Liver (tissue), 9 donors: ENCODE measurements around the gene FRMD5. TPM values are rescaled to one million over a fixed set of nuclear protein-coding genes. Genes with fewer than 3 reads are reported as not detected.

Experiments used
- DNase-seq: peaks from one replicate; pipeline ENCODE4 v3.0.0-alpha.2; 2017; ENCODE audit warnings: low spot score
- H3K27ac ChIP-seq, 2 donors: one replicate each; pipeline ENCODE4 v1.7.0; 2013; ENCODE audit warnings: inconsistent platforms in 2 of 2, low read length in 2 of 2, control low read depth in 1 of 2, low read depth in 1 of 2, mild to moderate bottlenecking in 1 of 2
- H3K27me3 ChIP-seq, 4 donors: one replicate each; pipeline versions ENCODE4 v1.6.1 to v1.7.0; 2013; ENCODE audit warnings: low read length in 3 of 4, inconsistent platforms in 1 of 4, mild to moderate bottlenecking in 1 of 4, moderate library complexity in 1 of 4; ENCODE audit not compliant: control insufficient read depth in 4 of 4, insufficient read depth in 4 of 4
- H3K36me3 ChIP-seq, 4 donors: one replicate each; pipeline versions ENCODE4 v1.6.1 to v1.7.0; 2013; ENCODE audit warnings: low read length in 3 of 4, mild to moderate bottlenecking in 3 of 4, low read depth in 1 of 4, moderate library complexity in 1 of 4; ENCODE audit not compliant: control insufficient read depth in 4 of 4, insufficient read depth in 3 of 4
- H3K4me1 ChIP-seq, 4 donors: one replicate each; pipeline versions ENCODE4 v1.6.1 to v1.7.0; 2013; ENCODE audit warnings: low read length in 3 of 4, mild to moderate bottlenecking in 3 of 4, moderate library complexity in 1 of 4; ENCODE audit not compliant: control insufficient read depth in 4 of 4, insufficient read depth in 4 of 4
- H3K4me3 ChIP-seq, 3 donors: one replicate each; pipeline versions ENCODE4 v1.6.1 to v1.7.0; 2013; ENCODE audit warnings: low read length in 3 of 3, control low read depth in 1 of 3, low read depth in 1 of 3, mild to moderate bottlenecking in 1 of 3
- H3K9ac ChIP-seq, 2 donors: one replicate each; pipeline ENCODE4 v1.7.0; 2013; ENCODE audit warnings: low read length in 2 of 2, mild to moderate bottlenecking in 2 of 2, moderate library complexity in 2 of 2, control low read depth in 1 of 2, low read depth in 1 of 2
- H3K9me3 ChIP-seq, 4 donors: one replicate each; pipeline versions ENCODE4 v1.6.1 to v1.7.0; 2013; ENCODE audit warnings: low read length in 3 of 4; ENCODE audit not compliant: control insufficient read depth in 4 of 4
- ATF3 ChIP-seq: IDR thresholded peaks from 2 replicates; pipeline ENCODE4 v1.6.1; 2016; ENCODE audit warnings: antibody characterized with exemption
- CTCF ChIP-seq: fragments of 150-350 bp; IDR thresholded peaks from 2 replicates; pipeline ENCODE4 v1.5.1; 2017; ENCODE audit warnings: improper control_type of control experiment, low read depth, low read length; ENCODE audit not compliant: missing input control
- EGR1 ChIP-seq, 2 donors: IDR thresholded peaks; 2 replicates each; pipeline ENCODE4 v1.6.1; 2016 to 2018; ENCODE audit warnings: antibody characterized with exemption in 2 of 2, low read depth in 2 of 2
- FOXA1 ChIP-seq: IDR thresholded peaks from 2 replicates; pipeline ENCODE4 v1.6.1; 2016; ENCODE audit warnings: antibody characterized with exemption
- FOXA2 ChIP-seq: IDR thresholded peaks from 2 replicates; pipeline ENCODE4 v1.6.1; 2016; ENCODE audit warnings: antibody characterized with exemption
- GABPA ChIP-seq, 2 donors: IDR thresholded peaks in 1 of 2; conservative IDR thresholded peaks in 1 of 2; 2 replicates each; pipeline ENCODE4 v1.6.1; 2016; ENCODE audit warnings: antibody characterized with exemption in 2 of 2, mild to moderate bottlenecking in 1 of 2, moderate library complexity in 1 of 2
- HNF4A ChIP-seq, 2 donors: conservative IDR thresholded peaks; 2 replicates each; pipeline ENCODE4 v1.6.1; 2016; ENCODE audit warnings: antibody characterized with exemption in 2 of 2, mild to moderate bottlenecking in 2 of 2
- HNF4G ChIP-seq: IDR thresholded peaks from 2 replicates; pipeline ENCODE4 v1.6.1; 2016; ENCODE audit warnings: antibody characterized with exemption
- JUND ChIP-seq, 2 donors: IDR thresholded peaks; 2 replicates each; pipeline ENCODE4 v1.6.1; 2016; ENCODE audit warnings: antibody characterized with exemption in 2 of 2
- MAX ChIP-seq: IDR thresholded peaks from 2 replicates; pipeline ENCODE4 v1.6.1; 2016; ENCODE audit warnings: antibody characterized with exemption
- NR2F2 ChIP-seq: IDR thresholded peaks from 2 replicates; pipeline ENCODE4 v1.6.1; 2016; ENCODE audit warnings: antibody characterized with exemption
- RAD21 ChIP-seq, 2 donors: IDR thresholded peaks; 2 replicates each; pipeline ENCODE4 v1.6.1; 2016; ENCODE audit warnings: antibody characterized with exemption in 2 of 2, mild to moderate bottlenecking in 2 of 2
- REST ChIP-seq: IDR thresholded peaks from 2 replicates; pipeline ENCODE4 v1.6.1; 2016; ENCODE audit warnings: antibody characterized with exemption, mild to moderate bottlenecking
- RXRA ChIP-seq, 2 donors: IDR thresholded peaks; 2 replicates each; pipeline ENCODE4 v1.6.1; 2017 to 2018; ENCODE audit warnings: antibody characterized with exemption in 2 of 2, mild to moderate bottlenecking in 1 of 2
- SP1 ChIP-seq: IDR thresholded peaks from 2 replicates; pipeline ENCODE4 v1.6.1; 2018; ENCODE audit warnings: antibody characterized with exemption, mild to moderate bottlenecking
- TAF1 ChIP-seq: conservative IDR thresholded peaks from 2 replicates; pipeline ENCODE4 v1.6.1; 2016; ENCODE audit warnings: antibody characterized with exemption, mild to moderate bottlenecking
- YY1 ChIP-seq: IDR thresholded peaks from 2 replicates; pipeline ENCODE4 v1.6.1; 2016; ENCODE audit warnings: antibody characterized with exemption, mild to moderate bottlenecking
- ZBTB33 ChIP-seq: IDR thresholded peaks from 2 replicates; pipeline ENCODE4 v1.6.1; 2016; ENCODE audit warnings: antibody characterized with exemption
- WGBS: extraction: QIAGEN DNeasy Blood & Tissue Kit; methylation state at CpG from one replicate; pipeline ENCODE4 v1.1.7; 2013; 5-methylcytosine and 5-hydroxymethylcytosine counted together
- polyA plus RNA-seq, 2 donors: library from polyadenylated mRNA; stranded (reverse) in 1 of 2; unstranded in 1 of 2; fragments of 200-250 nt in 1 of 2; fragments of >200 nt in 1 of 2; fragmentation: Nextera tagmentation in 1 of 2; extraction: Ambion mirVana in 1 of 2; gene quantifications; one replicate each; pipeline versions ENCODE4 v1.2.1 to v1.2.3, GENCODE V29; 2013 to 2015
- total RNA-seq, 2 donors: library from RNA; depleted of rRNA; stranded (reverse); fragments of >200 nt; gene quantifications; one replicate each; pipeline ENCODE4 v1.2.3, GENCODE V29; 2014
- donor health status: healthy.
- donor health status: healthy.
- donor health status: healthy.
- donor health status: healthy.
- donor health status: healthy.

FRMD5 gene
- total and polyA plus RNA-seq, 4 donors, result 0.01 to 0.25 TPM; not detected in 2

GRCh38 chr15:44216958-44217357, 21.9 kb upstream of the FRMD5 start:
- Histone ChIP-seq H3K36me3 (no peaks in the 10 kb centered on the region), H3K27ac (no peak overlapping the region), H3K9ac (no peak overlapping the region), H3K4me3 (no peak overlapping the region), H3K4me1 (no peaks in the 10 kb centered on the region), H3K9me3 (no peaks in the 10 kb centered on the region), H3K27me3 (peaks cover 0 to 3% (median under 1%) of the 10 kb centered on the region in 4 donors)
- 57% methylated on average over 1 of the region's 1 CpG for WGBS
- DNase-seq, result no peak
- TF ChIP-seq ZBTB33 (no peak), NR2F2 (no peak), RAD21 (IDR thresholded peaks at IDR 0.05) (no peak), HNF4G (no peak), SP1 (no peak), JUND (IDR thresholded peaks at IDR 0.05) (no peak)

- Histone ChIP-seq H3K27me3 (peaks cover 0 to 5% (median 2%) of the 10 kb centered on the region in 4 donors), H3K9ac (no peak overlapping the region), H3K9me3 (no peaks in the 10 kb centered on the region), H3K27ac (no peak overlapping the region), H3K4me3 (no peak overlapping the region), H3K36me3 (no peaks in the 10 kb centered on the region), H3K4me1 (no peaks in the 10 kb centered on the region)
- no peak for DNase-seq
- 73% methylated on average over 3 of the region's 3 CpGs for WGBS
- TF ChIP-seq GABPA (IDR thresholded peaks at IDR 0.05 in 1 of 2, conservative IDR thresholded peaks at IDR 0.05 in 1 of 2) (no peak), RXRA (IDR thresholded peaks at IDR 0.05) (no peak), JUND (IDR thresholded peaks at IDR 0.05) (no peak), FOXA1 (no peak), HNF4G (no peak), EGR1 (IDR thresholded peaks at IDR 0.05; ENCODE audit: low read depth in 2 of 2) (no peak), HNF4A (conservative IDR thresholded peaks at IDR 0.05) (no peak), MAX (no peak), YY1 (no peak), ZBTB33 (no peak), REST (no peak), ATF3 (no peak), TAF1 (no peak), NR2F2 (no peak), FOXA2 (no peak), CTCF (no peak), RAD21 (IDR thresholded peaks at IDR 0.05) (no peak)
Observed at GRCh38 chr15:44215594-44215993, 20.5 kb upstream of the FRMD5 start.
